ENCODE data around the gene NUDT17.
A peak's percentile ranks its signal among the peaks of the same experiment; 100 is the strongest.

- TF ChIP-seq, protein P1, sequence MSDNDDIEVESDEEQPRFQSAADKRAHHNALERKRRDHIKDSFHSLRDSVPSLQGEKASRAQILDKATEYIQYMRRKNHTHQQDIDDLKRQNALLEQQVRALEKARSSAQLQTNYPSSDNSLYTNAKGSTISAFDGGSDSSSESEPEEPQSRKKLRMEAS (IDR thresholded peaks at IDR 0.05) = no peak
- TF ChIP-seq CTCF (IDR thresholded peaks at IDR 0.05 in 2 of 3, conservative IDR thresholded peaks at IDR 0.05 in 1 of 3; ENCODE audit: borderline replicate concordance in 1 of 3, insufficient read depth in 1 of 3, low read depth in 2 of 3, low read length in 2 of 3) (peak; percentile 96 to 99 (median 98)), ZBTB33 (IDR thresholded peaks at IDR 0.05; ENCODE audit: extremely low read depth, insufficient replicate concordance, low read length) (no peak), POLR2A (IDR thresholded peaks at IDR 0.05; ENCODE audit: borderline replicate concordance, extremely low read depth, insufficient read depth, insufficient read length) (no peak), EZH2 (IDR thresholded peaks at IDR 0.05) (no peak), RAD21 (IDR thresholded peaks at IDR 0.05; ENCODE audit: low read depth) (peak; percentile 98), EZH2phosphoT487 (IDR thresholded peaks at IDR 0.05; ENCODE audit: borderline replicate concordance) (no peak), CBX3 (IDR thresholded peaks at IDR 0.05; ENCODE audit: low read depth) (peak; percentile 71), SRF (IDR thresholded peaks at IDR 0.05; ENCODE audit: low read depth) (no peak; the same call in 1 of the 2 replicates), POLR2AphosphoS5 (IDR thresholded peaks at IDR 0.05; ENCODE audit: low read depth, low read length) (peak; percentile 57; the same call in 1 of the 2 replicates), ELF1 (IDR thresholded peaks at IDR 0.05; ENCODE audit: borderline replicate concordance, low read depth) (no peak; the same call in 1 of the 2 replicates), SIN3A (IDR thresholded peaks at IDR 0.05; ENCODE audit: low read depth) (no peak), REST (IDR thresholded peaks at IDR 0.05; ENCODE audit: low read depth) (no peak)
Observed at GRCh38 chr1:145891587-145892485, 46.4 kb downstream of the NUDT17 start.

Data from HCT116 (cell line).